Measurements from ENCODE around the gene SPTBN1. TPM values are rescaled to one million over a fixed set of nuclear protein-coding genes. Genes with fewer than 3 reads are reported as not detected.

Gene SPTBN1
- total RNA-seq, result 100 to 1,000 TPM in 2 of 4 donors, 10 to 100 TPM in 2; 65.0 to 217 (median 85.3) TPM

- Histone ChIP-seq H3K27me3 (peaks cover 0 to 57% (median 0%) of the 10 kb centered on the region in 4 donors), H3K4me3 (peak within 1 kb of the TSS; percentile 57 to 89 (median 72)), H3K9me3 (no peaks in the 10 kb centered on the region), H3K4me1 (peaks cover 7 to 55% (median 8%) of the 10 kb centered on the region in 3 donors), H3K36me3 (no peaks in the 10 kb centered on the region), H3K27ac (peak within 1 kb of the TSS; percentile 81 to 93 (median 91))
- TF ChIP-seq POLR2A (IDR thresholded peaks at IDR 0.05), result peak in 2 of 4 donors; percentile 39 to 51
- TF ChIP-seq, protein P1, sequence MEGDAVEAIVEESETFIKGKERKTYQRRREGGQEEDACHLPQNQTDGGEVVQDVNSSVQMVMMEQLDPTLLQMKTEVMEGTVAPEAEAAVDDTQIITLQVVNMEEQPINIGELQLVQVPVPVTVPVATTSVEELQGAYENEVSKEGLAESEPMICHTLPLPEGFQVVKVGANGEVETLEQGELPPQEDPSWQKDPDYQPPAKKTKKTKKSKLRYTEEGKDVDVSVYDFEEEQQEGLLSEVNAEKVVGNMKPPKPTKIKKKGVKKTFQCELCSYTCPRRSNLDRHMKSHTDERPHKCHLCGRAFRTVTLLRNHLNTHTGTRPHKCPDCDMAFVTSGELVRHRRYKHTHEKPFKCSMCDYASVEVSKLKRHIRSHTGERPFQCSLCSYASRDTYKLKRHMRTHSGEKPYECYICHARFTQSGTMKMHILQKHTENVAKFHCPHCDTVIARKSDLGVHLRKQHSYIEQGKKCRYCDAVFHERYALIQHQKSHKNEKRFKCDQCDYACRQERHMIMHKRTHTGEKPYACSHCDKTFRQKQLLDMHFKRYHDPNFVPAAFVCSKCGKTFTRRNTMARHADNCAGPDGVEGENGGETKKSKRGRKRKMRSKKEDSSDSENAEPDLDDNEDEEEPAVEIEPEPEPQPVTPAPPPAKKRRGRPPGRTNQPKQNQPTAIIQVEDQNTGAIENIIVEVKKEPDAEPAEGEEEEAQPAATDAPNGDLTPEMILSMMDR (IDR thresholded peaks at IDR 0.05), result no peak
- WGBS, 2 donors, result 0 to 1% methylated on average over 5 to 19 of the region's 67 CpGs
- intact Hi-C loops (cut with DNase I), result no loop called here
- no peak for DNase-seq
These were observed at the start of gene SPTBN1 for GRCh38 chr2:54455563-54456361. SPTBN1 (plus strand) TSS chr2:54456327; CDS start chr2:54526419, 70,092 bp downstream.

GRCh38 chr2:54407693-54408092 lies 48.4 kb upstream of the SPTBN1 start:
- no peak for TF ChIP-seq POLR2A (IDR thresholded peaks at IDR 0.05)
- TF ChIP-seq, protein P1 (IDR thresholded peaks at IDR 0.05), result no peak
- H3K9me3 ChIP-seq, result no peaks in the 10 kb centered on the region

GRCh38 chr2:54408288-54408687 lies 47.8 kb upstream of the SPTBN1 start:
- WGBS, 2 donors, result 74 to 78% methylated on average over 3 of the region's 3 CpGs
- DNase-seq, result no peak
- H3K9me3 ChIP-seq, result no peaks in the 10 kb centered on the region
- H3K36me3 ChIP-seq, result no peaks in the 10 kb centered on the region
- intact Hi-C loops (cut with DNase I), result no loop called here
- H3K4me1 ChIP-seq, result no peaks in the 10 kb centered on the region
- no peak for TF ChIP-seq POLR2A (IDR thresholded peaks at IDR 0.05)
- TF ChIP-seq, protein P1 (IDR thresholded peaks at IDR 0.05), result no peak
- H3K4me3 ChIP-seq, result no peak overlapping the region
- H3K27ac ChIP-seq, result no peak overlapping the region
- H3K27me3 ChIP-seq, result no peaks in the 10 kb centered on the region

More at GRCh38 chr2:54407693-54408092, 48.4 kb upstream of the SPTBN1 start:
- Histone ChIP-seq H3K36me3 (no peaks in the 10 kb centered on the region), H3K27me3 (no peaks in the 10 kb centered on the region), H3K4me1 (no peaks in the 10 kb centered on the region), H3K27ac (no peak overlapping the region), H3K4me3 (no peak overlapping the region)
- WGBS, 2 donors, result 86 to 93% methylated on average over 3 of the region's 3 CpGs
- DNase-seq, result no peak
- intact Hi-C loops (cut with DNase I), result no loop called here

DNA sequence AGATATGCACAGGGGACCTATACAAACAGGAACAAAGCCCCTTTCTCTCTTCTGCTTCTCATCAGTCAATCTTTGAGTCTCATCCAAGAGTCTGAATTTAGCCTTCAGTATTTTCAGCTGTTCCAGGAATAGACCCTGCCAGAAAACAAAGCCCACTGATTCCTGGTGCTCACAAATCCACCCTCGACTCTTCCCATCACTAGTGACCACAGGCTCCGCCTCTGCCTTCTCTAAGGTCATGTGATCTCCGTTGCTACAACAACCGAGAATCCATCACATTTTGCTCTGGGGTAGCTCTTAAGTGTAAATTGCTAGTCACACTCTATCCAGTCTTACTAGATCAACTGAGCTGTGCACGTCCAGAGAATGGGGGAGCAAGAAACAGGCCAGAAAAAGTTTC lies 46.4 kb upstream of the SPTBN1 start:
- Histone ChIP-seq H3K27me3 (no peaks in the 10 kb centered on the region), H3K4me1 (no peaks in the 10 kb centered on the region), H3K36me3 (no peaks in the 10 kb centered on the region), H3K4me3 (no peak overlapping the region), H3K27ac (no peak overlapping the region), H3K9me3 (no peaks in the 10 kb centered on the region)
- intact Hi-C loops (cut with DNase I), result no loop called here
- no peak for DNase-seq
- 63 to 86% methylated on average over 5 of the region's 5 CpGs for WGBS, 2 donors
- TF ChIP-seq, protein P1 (IDR thresholded peaks at IDR 0.05), result no peak
- TF ChIP-seq POLR2A (IDR thresholded peaks at IDR 0.05), result no peak

- intact Hi-C loops (cut with DNase I), result no loop called here
- Histone ChIP-seq H3K36me3 (no peaks in the 10 kb centered on the region), H3K27ac (no peak overlapping the region), H3K9me3 (no peaks in the 10 kb centered on the region), H3K27me3 (no peaks in the 10 kb centered on the region), H3K4me3 (no peak overlapping the region), H3K4me1 (peaks cover 0 to 12% (median 0%) of the 10 kb centered on the region in 3 donors)
- 89 to 90% methylated on average over 5 of the region's 5 CpGs for WGBS, 2 donors
- TF ChIP-seq POLR2A (IDR thresholded peaks at IDR 0.05), result no peak
- TF ChIP-seq, protein P1 (IDR thresholded peaks at IDR 0.05), result no peak
- DNase-seq, result no peak
These were observed 44.2 kb upstream of the SPTBN1 start for GRCh38 chr2:54411801-54412354.
